Neural cell (in vitro differentiated cells): ENCODE results near the gene GAA.

Source experiments
- CTCF ChIP-seq: fragments of 450-650 bp; IDR thresholded peaks from 2 replicates; pipeline ENCODE4 v1.5.1; 2014; ENCODE audit warnings: antibody characterized with exemption, mild to moderate bottlenecking, moderate library complexity; ENCODE audit not compliant: poor library complexity, severe bottlenecking
- EP300 ChIP-seq: fragments of 450-650 bp; conservative IDR thresholded peaks from 2 replicates; pipeline ENCODE4 v1.6.1; 2014; ENCODE audit warnings: antibody characterized with exemption, mild to moderate bottlenecking, moderate library complexity; ENCODE audit not compliant: poor library complexity, severe bottlenecking
- EZH2 ChIP-seq: fragments of 200-600, 300-800 bp; shearing (Covaris generic), sonication (generic); IDR thresholded peaks from 2 replicates; pipeline ENCODE4 v1.6.1; 2014; ENCODE audit warnings: antibody characterized with exemption, low read length, borderline replicate concordance, mild to moderate bottlenecking; ENCODE audit not compliant: insufficient read depth, poor library complexity, severe bottlenecking
- POLR2AphosphoS5 ChIP-seq: IDR thresholded peaks from 2 replicates; pipeline ENCODE4 v1.6.1; 2012
- RAD21 ChIP-seq: fragments of 450-650 bp; conservative IDR thresholded peaks from 2 replicates; pipeline ENCODE4 v1.6.1; 2014; ENCODE audit warnings: antibody characterized with exemption, mild to moderate bottlenecking, moderate library complexity

DNA sequence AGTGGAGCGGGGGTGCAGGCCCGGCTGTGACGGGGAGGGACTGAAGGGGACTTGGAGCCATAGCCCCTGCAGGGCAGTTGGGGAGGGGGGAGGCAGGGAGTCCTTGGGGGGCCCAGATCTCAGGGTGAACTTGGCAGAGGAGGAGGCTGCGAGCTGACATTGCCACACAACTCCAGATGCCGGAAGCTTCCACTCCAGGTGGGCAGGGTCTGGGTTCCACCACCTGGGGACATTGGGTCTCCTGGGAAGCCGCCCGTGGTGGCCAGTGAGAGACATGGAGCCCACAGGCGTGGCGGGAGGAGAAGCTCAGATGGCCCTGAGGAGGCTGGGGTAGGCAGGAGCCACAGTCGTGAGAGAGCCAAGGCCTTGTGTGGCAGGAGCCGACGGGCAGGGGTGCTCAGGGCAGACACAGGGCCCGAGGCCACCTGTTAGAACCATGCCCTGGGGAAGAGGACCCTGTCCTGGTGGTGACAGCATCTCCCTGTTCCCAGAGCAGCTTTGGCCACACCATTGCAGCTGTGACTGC lies 18.2 kb upstream of the GAA start:
- TF ChIP-seq CTCF (no peak), RAD21 (no peak), EZH2 (no peak), POLR2AphosphoS5 (no peak), EP300 (no peak)
